CD4-positive, alpha-beta T cell treated with Interleukin-12 subunit alpha and Interleukin-12 subunit beta, for 1 hour (primary cell): ENCODE measurements around the gene BORCS5.
"Not testable (repeated sequence)": the region's sequence is repeated elsewhere in the genome, so short reads cannot be mapped to it uniquely, and the experiment has no call there.

ENCODE experiments used
- DNase-seq: peaks from one replicate; pipeline ENCODE4 v3.0.0-alpha.2; 2020

The BORCS5 gene

GRCh38 chr12:12356896-12357718 is at the start of gene BORCS5:
Gene BORCS5 (plus strand): TSS chr12:12357078. CDS start chr12:12357452, 374 bp downstream.
- DNase-seq, result peak; percentile 99

- DNase-seq, result not testable (repeated sequence)
Measured at GRCh38 chr12:12310695-12311094, 46.2 kb upstream of the BORCS5 start.

- no peak for DNase-seq
Measured at GRCh38 chr12:12315838-12316237, 41.0 kb upstream of the BORCS5 start.

- DNase-seq, result no peak
Measured at GRCh38 chr12:12319451-12320183, 37.3 kb upstream of the BORCS5 start.

- no peak for DNase-seq
Measured at GRCh38 chr12:12323118-12323517, 33.8 kb upstream of the BORCS5 start.

GRCh38 chr12:12323591-12323990 is 33.3 kb upstream of the BORCS5 start:
- no peak for DNase-seq

- DNase-seq, result no peak
Measured at GRCh38 chr12:12326262-12326661, 30.6 kb upstream of the BORCS5 start.

GRCh38 chr12:12327802-12328201 is 29.1 kb upstream of the BORCS5 start:
- DNase-seq, result peak; percentile 68

- no peak for DNase-seq
Measured at GRCh38 chr12:12331244-12331771, 25.6 kb upstream of the BORCS5 start.

GRCh38 chr12:12331896-12332295 is 25.0 kb upstream of the BORCS5 start:
- no peak for DNase-seq

GRCh38 chr12:12333407-12334366 is 23.2 kb upstream of the BORCS5 start:
- no peak for DNase-seq

GRCh38 chr12:12334367-12335040 is 22.4 kb upstream of the BORCS5 start:
- DNase-seq, result peak; percentile 67

- no peak for DNase-seq
Measured at GRCh38 chr12:12336049-12336411, 20.8 kb upstream of the BORCS5 start.

GRCh38 chr12:12336511-12336910 is 20.4 kb upstream of the BORCS5 start:
- DNase-seq, result no peak

GRCh38 chr12:12338527-12339168 is 18.2 kb upstream of the BORCS5 start:
- no peak for DNase-seq

GRCh38 chr12:12349711-12350665 is 6.9 kb upstream of the BORCS5 start, which contains the start of gene MANSC1:
Gene MANSC1 (minus strand): TSS chr12:12350242. CDS start chr12:12343314, 6,928 bp downstream.
- DNase-seq, result peak; percentile 62

GRCh38 chr12:12350868-12351463 is 5.9 kb upstream of the BORCS5 start:
- no peak for DNase-seq

GRCh38 chr12:12351468-12352185 is 5.3 kb upstream of the BORCS5 start:
- not testable (repeated sequence) for DNase-seq

- no peak for DNase-seq
Measured at GRCh38 chr12:12353276-12353675, 3.6 kb upstream of the BORCS5 start.
